NCI-H345 treated with DMSO at 0.1 percent for 48 hours (cell line): ENCODE results near the gene CBFA2T3.

Experiments used
- DNase-seq: peaks from one replicate; lab custom pipeline; 2025; ENCODE audit not compliant: unreplicated experiment; lab: John Stamatoyannopoulos, UW

CBFA2T3 gene

GRCh38 chr16:88844419-88845036 is 132.5 kb downstream of the CBFA2T3 start:
- DNase-seq = no peak

GRCh38 chr16:88843256-88843655 is 133.8 kb downstream of the CBFA2T3 start:
- DNase-seq = no peak

- no peak for DNase-seq
These were observed 134.2 kb downstream of the CBFA2T3 start for GRCh38 chr16:88842806-88843205.

GRCh38 chr16:88842308-88842756 is 134.7 kb downstream of the CBFA2T3 start:
- DNase-seq = no peak

GRCh38 chr16:88841521-88842307 is 135.3 kb downstream of the CBFA2T3 start:
- DNase-seq = no peak

- DNase-seq = no peak
These were observed 136.3 kb downstream of the CBFA2T3 start for GRCh38 chr16:88840600-88841215.

- DNase-seq = no peak
These were observed 137.0 kb downstream of the CBFA2T3 start for GRCh38 chr16:88839745-88840599.

GRCh38 chr16:88839026-88839529 is 137.9 kb downstream of the CBFA2T3 start:
- DNase-seq = no peak

GRCh38 chr16:88838566-88838965 is 138.4 kb downstream of the CBFA2T3 start:
- no peak for DNase-seq

GRCh38 chr16:88837806-88838205 is 139.2 kb downstream of the CBFA2T3 start:
- DNase-seq = no peak

- DNase-seq = no peak
These were observed 140.2 kb downstream of the CBFA2T3 start for GRCh38 chr16:88836791-88837190.

- no peak for DNase-seq
These were observed 141.2 kb downstream of the CBFA2T3 start for GRCh38 chr16:88835818-88836217.

- DNase-seq = no peak
These were observed 141.6 kb downstream of the CBFA2T3 start for GRCh38 chr16:88835383-88835782.

GRCh38 chr16:88834670-88835069 is 142.3 kb downstream of the CBFA2T3 start:
- DNase-seq = no peak

GRCh38 chr16:88833086-88833485 is 143.9 kb downstream of the CBFA2T3 start:
- no peak for DNase-seq

GRCh38 chr16:88831838-88832237 is 145.2 kb downstream of the CBFA2T3 start:
- no peak for DNase-seq

- no peak for DNase-seq
These were observed 146.2 kb downstream of the CBFA2T3 start for GRCh38 chr16:88830783-88831182.

- no peak for DNase-seq
These were observed 146.7 kb downstream of the CBFA2T3 start for GRCh38 chr16:88830258-88830657.

- no peak for DNase-seq
These were observed 148.3 kb downstream of the CBFA2T3 start for GRCh38 chr16:88828711-88829110.

GRCh38 chr16:88827727-88828126 is 149.3 kb downstream of the CBFA2T3 start:
- no peak for DNase-seq
